Hepatocyte (in vitro differentiated cells): ENCODE results near the gene SSC4D.

Experiments
- CTCF ChIP-seq: fragments of 200-600 bp; sonication (generic); IDR thresholded peaks from 2 replicates; pipeline ENCODE4 v1.5.1; 2016; ENCODE audit warnings: antibody characterized with exemption, mild to moderate bottlenecking; ENCODE audit not compliant: poor library complexity
- EZH2 ChIP-seq: fragments of 200-600 bp; sonication (generic); IDR thresholded peaks from 2 replicates; pipeline ENCODE4 v1.6.1; 2016; ENCODE audit warnings: antibody characterized with exemption, mild to moderate bottlenecking, borderline replicate concordance

- TF ChIP-seq CTCF (no peak), EZH2 (no peak)
Measured at GRCh38 chr7:76343931-76344321, 65.6 kb downstream of the SSC4D start.
